Measurements from ENCODE around the gene SORBS1. TPM values are rescaled to one million over a fixed set of nuclear protein-coding genes. Genes with fewer than 3 reads are reported as not detected.

Gene SORBS1
- total RNA-seq, 6 experiments from 2014 or later: 0.05 to 0.26 (median 0.18) TPM

DNA sequence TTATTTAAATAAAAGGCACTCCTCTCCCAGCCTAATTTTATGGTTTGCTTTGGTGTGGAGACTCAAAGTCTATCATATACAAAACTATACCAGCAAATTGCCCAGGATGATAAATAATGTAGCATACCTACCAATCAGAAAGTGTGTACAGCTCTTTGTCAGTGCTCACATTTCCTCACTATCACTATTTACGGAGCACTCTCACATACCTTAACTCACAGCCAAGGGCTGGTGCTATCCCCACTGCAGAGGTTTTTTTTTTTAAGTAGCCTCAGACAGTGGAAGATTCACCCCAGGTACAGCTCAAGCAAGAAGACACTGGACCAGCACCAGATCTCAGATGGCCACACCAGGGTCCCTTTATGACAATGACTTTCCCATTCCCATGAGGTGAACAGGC is 272.9 kb downstream of the SORBS1 start:
- Mint-ChIP-seq H3K4me3 (peak overlapping the region; percentile 37; the same call in 1 of the 2 replicates), H3K27ac (peak overlapping the region; percentile 40), H3K27me3 (ENCODE audit: insufficient read depth) (peaks cover 1% of the 10 kb centered on the region), H3K4me1 (ENCODE audit: low read depth) (peaks cover 57% of the 10 kb centered on the region), H3K9me3 (no peaks in the 10 kb centered on the region), H3K36me3 (ENCODE audit: low read depth) (0 out of 2 replicates have a peak, but pooled peaks cover 4% of the 10 kb centered on the region)
- DNase-seq: no peak
- TF ChIP-seq, protein P1, sequence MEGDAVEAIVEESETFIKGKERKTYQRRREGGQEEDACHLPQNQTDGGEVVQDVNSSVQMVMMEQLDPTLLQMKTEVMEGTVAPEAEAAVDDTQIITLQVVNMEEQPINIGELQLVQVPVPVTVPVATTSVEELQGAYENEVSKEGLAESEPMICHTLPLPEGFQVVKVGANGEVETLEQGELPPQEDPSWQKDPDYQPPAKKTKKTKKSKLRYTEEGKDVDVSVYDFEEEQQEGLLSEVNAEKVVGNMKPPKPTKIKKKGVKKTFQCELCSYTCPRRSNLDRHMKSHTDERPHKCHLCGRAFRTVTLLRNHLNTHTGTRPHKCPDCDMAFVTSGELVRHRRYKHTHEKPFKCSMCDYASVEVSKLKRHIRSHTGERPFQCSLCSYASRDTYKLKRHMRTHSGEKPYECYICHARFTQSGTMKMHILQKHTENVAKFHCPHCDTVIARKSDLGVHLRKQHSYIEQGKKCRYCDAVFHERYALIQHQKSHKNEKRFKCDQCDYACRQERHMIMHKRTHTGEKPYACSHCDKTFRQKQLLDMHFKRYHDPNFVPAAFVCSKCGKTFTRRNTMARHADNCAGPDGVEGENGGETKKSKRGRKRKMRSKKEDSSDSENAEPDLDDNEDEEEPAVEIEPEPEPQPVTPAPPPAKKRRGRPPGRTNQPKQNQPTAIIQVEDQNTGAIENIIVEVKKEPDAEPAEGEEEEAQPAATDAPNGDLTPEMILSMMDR (IDR thresholded peaks at IDR 0.05): no peak

DNA sequence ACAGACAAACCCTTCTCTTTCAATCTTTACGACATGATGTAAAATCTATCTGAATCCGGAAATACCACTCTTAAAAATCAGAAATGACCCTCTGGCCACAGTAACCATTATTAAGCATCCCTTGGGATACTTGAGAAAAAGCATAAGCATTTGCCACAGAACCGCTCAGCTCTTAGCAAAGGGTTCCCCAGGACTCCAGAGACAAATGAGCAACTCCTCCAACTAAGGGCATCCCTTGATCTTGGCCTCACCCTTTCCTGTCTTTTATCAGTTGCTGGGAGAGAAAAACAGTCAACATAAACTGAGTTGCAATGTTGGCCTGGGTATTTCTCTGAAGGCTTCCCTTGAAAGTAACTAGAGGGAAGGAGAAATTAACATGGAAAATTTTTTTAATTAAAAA is 273.9 kb downstream of the SORBS1 start:
- Mint-ChIP-seq H3K4me3 (no peak overlapping the region), H3K4me1 (ENCODE audit: low read depth) (peaks cover 60% of the 10 kb centered on the region), H3K27ac (peak overlapping the region; percentile 1; the same call in 1 of the 2 replicates), H3K27me3 (ENCODE audit: insufficient read depth) (peaks cover 1% of the 10 kb centered on the region), H3K9me3 (no peaks in the 10 kb centered on the region), H3K36me3 (ENCODE audit: low read depth) (0 out of 2 replicates have a peak, but pooled peaks cover 4% of the 10 kb centered on the region)
- TF ChIP-seq, protein P1 (IDR thresholded peaks at IDR 0.05): no peak
- no peak for DNase-seq

DNA sequence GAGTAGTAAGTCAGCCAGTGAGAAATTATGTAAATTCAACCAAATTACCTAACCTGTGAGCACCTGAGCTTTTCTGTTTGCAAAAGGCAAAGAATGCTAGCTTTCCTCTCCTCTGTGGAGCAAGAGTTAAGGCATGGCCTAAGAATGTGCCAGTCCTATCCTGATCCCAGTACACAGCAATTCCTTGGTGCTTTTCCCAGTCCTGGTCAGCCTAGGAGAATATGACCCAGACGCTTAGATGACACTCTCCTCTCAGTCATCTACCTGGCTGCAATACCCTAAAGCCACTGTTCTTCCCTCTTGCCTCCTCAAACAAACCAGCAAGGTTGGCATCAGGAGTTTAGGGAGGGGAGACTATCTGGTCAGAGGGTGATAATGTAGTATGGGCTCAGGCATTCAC is 274.5 kb downstream of the SORBS1 start:
- H3K4me3 Mint-ChIP-seq: no peak overlapping the region
- TF ChIP-seq, protein P1 (IDR thresholded peaks at IDR 0.05): no peak

DNA sequence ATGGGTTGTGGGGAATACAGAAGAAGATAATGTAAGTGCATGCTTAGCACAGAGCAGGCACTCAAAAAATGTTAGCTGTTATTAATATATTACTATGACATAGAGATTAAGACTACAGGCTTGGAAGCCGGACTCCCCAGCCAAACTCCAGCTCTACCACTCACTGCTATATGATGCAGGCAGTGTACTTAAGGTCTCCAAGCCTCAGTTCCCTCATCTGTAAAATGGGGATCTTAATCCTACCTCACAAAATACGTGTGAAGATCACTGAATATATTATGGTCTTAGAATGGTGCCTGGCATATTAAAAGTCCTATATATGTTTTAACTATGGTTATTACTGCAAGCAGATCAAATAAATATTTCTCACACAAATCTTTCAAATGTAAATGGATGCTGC is 275.6 kb downstream of the SORBS1 start:
- H3K4me3 Mint-ChIP-seq: no peak overlapping the region
- no peak for DNase-seq
- H3K27ac Mint-ChIP-seq: no peak overlapping the region
- H3K27me3 Mint-ChIP-seq (ENCODE audit: insufficient read depth): no peaks in the 10 kb centered on the region; the same call in 1 of the 2 replicates
- no peaks in the 10 kb centered on the region for H3K9me3 Mint-ChIP-seq
- peaks cover 68% of the 10 kb centered on the region for H3K4me1 Mint-ChIP-seq (ENCODE audit: low read depth)
- TF ChIP-seq, protein P1 (IDR thresholded peaks at IDR 0.05): no peak
- H3K36me3 Mint-ChIP-seq (ENCODE audit: low read depth): 0 out of 2 replicates have a peak, but pooled peaks cover 4% of the 10 kb centered on the region

More for the DNA sequence above, 274.5 kb downstream of the SORBS1 start:
- Mint-ChIP-seq H3K36me3 (ENCODE audit: low read depth) (0 out of 2 replicates have a peak, but pooled peaks cover 4% of the 10 kb centered on the region), H3K27ac (peak overlapping the region; percentile 1; the same call in 1 of the 2 replicates), H3K27me3 (ENCODE audit: insufficient read depth) (no peaks in the 10 kb centered on the region; the same call in 1 of the 2 replicates), H3K4me1 (ENCODE audit: low read depth) (peaks cover 63% of the 10 kb centered on the region), H3K9me3 (no peaks in the 10 kb centered on the region)
- DNase-seq: no peak

DNA sequence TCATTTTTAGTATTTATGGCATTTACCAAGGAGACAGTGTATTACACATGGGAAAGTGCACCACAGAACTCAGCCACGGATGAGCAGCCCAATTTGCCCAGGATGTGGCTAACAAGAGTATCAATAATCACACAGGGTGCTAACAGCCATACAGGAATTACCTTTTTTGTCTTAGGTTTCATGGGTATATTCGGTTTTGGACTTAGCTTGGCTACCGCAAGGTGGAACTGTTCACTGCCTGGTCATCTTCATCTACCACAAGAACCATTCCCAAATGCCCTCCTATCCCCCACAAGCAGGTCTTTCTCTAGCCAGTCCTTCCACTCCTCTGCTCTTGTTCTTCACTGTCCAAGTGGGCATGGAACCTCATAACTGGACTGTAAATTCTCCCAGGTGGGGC is 276.4 kb downstream of the SORBS1 start:
- H3K27ac Mint-ChIP-seq: no peak overlapping the region; the same call in 1 of the 2 replicates
- DNase-seq: no peak
- H3K36me3 Mint-ChIP-seq (ENCODE audit: low read depth): 0 out of 2 replicates have a peak, but pooled peaks cover 4% of the 10 kb centered on the region
- H3K4me3 Mint-ChIP-seq: no peak overlapping the region
- H3K9me3 Mint-ChIP-seq: no peaks in the 10 kb centered on the region
- TF ChIP-seq, protein P1 (IDR thresholded peaks at IDR 0.05): no peak
- peaks cover 70% of the 10 kb centered on the region for H3K4me1 Mint-ChIP-seq (ENCODE audit: low read depth)
- H3K27me3 Mint-ChIP-seq (ENCODE audit: insufficient read depth): no peaks in the 10 kb centered on the region

Measured in HFFc6 (cell line).